Body of pancreas (tissue), 4 donors: ENCODE results near the gene UCK2. TPM values are rescaled to one million over a fixed set of nuclear protein-coding genes. Genes with fewer than 3 reads are reported as not detected.

ENCODE experiments used
- ATAC-seq: fragments of 150-250 bp; one replicate; pipeline ENCODE4 v1.9.1; 2016
- DNase-seq, 4 donors: peaks; one replicate each; pipeline ENCODE4 v3.0.0-alpha.2; 2019
- H3K27ac ChIP-seq, 4 donors: fragments of 200-600 bp; sonication (generic); 1 replicate in 3 of 4; 2 replicates in 1 of 4; pipeline versions ENCODE4 v1.5.1 to v1.6.1; 2016 to 2019; ENCODE audit warnings: mild to moderate bottlenecking in 1 of 4, mixed read lengths in 1 of 4, moderate library complexity in 1 of 4
- H3K27me3 ChIP-seq, 2 donors: fragments of 200-600 bp; sonication (generic); one replicate each; pipeline ENCODE4 v1.6.0; 2016; ENCODE audit warnings: mild to moderate bottlenecking in 1 of 2
- H3K36me3 ChIP-seq, 2 donors: fragments of 200-600 bp; sonication (generic); replicated peaks in 1 of 2; 2 replicates each; pipeline ENCODE4 v1.5.1; 2016; ENCODE audit warnings: low read depth in 2 of 2; ENCODE audit not compliant: insufficient read depth in 1 of 2
- H3K4me1 ChIP-seq: fragments of 200-600 bp; sonication (generic); one replicate; pipeline ENCODE4 v1.6.0; 2016
- H3K4me3 ChIP-seq, 2 donors: fragments of 200-600 bp; sonication (generic); 1 replicate in 1 of 2; 2 replicates in 1 of 2; pipeline ENCODE4 v1.5.1; 2016 to 2019
- H3K9me3 ChIP-seq, 3 donors: fragments of 200-600 bp; sonication (generic); 1 replicate in 2 of 3; 2 replicates in 1 of 3; pipeline ENCODE4 v1.5.1; 2016
- CTCF ChIP-seq, 7 experiments: fragments of 450-650 bp in 4 of 7; fragments of 200-600 bp in 3 of 7; sonication (generic) in 3 of 7; IDR thresholded peaks; one replicate each; pipeline ENCODE4 v1.5.1; 2016 to 2019; ENCODE audit warnings: antibody characterized with exemption in 7 of 7
- POLR2A ChIP-seq, 3 donors: fragments of 450-650 bp; IDR thresholded peaks; one replicate each; pipeline ENCODE4 v1.6.1; 2016; ENCODE audit warnings: antibody characterized with exemption in 3 of 3, mild to moderate bottlenecking in 2 of 3
- WGBS, 2 donors: methylation state at CpG; one replicate each; pipeline ENCODE4 v1.1.5; 2017; 5-methylcytosine and 5-hydroxymethylcytosine counted together
- intact Hi-C: fragments of 100-400 bp; cut with DNase I; formaldehyde crosslinking; loops from one replicate; pipeline ENCODE4 v1.15.1; 2023
- total RNA-seq, 2 donors: library from RNA; depleted of rRNA; stranded (reverse); fragments of >200 nt; gene quantifications; one replicate each; pipeline ENCODE4 v1.1.0, GENCODE V29; 2016

Gene UCK2
- total RNA-seq, 2 donors from 2014 or later: 23.3 to 27.4 TPM

- Histone ChIP-seq H3K4me1 (peaks cover 27% of the 10 kb centered on the region), H3K9me3 (no peaks in the 10 kb centered on the region), H3K4me3 (no peak overlapping the region), H3K36me3 (no peaks in the 10 kb centered on the region), H3K27me3 (no peaks in the 10 kb centered on the region), H3K27ac (no peak overlapping the region)
- intact Hi-C loops: no loop called here
- 87 to 89% methylated on average over 7 of the region's 7 CpGs for WGBS, 2 donors
- DNase-seq (no peak), ATAC-seq (no peak)
- TF ChIP-seq CTCF (IDR thresholded peaks at IDR 0.05) (no peak), POLR2A (IDR thresholded peaks at IDR 0.05) (no peak)
These were observed 50.6 kb downstream of the UCK2 start for GRCh38 chr1:165877940-165878556.

- peaks cover 32% of the 10 kb centered on the region for H3K4me1 ChIP-seq
- H3K27me3 ChIP-seq: no peaks in the 10 kb centered on the region
- 63 to 69% methylated on average over 4 of the region's 4 CpGs for WGBS, 2 donors
- intact Hi-C loops: no loop called here
- no peak overlapping the region for H3K27ac ChIP-seq
- H3K36me3 ChIP-seq: no peaks in the 10 kb centered on the region
- TF ChIP-seq POLR2A (IDR thresholded peaks at IDR 0.05): no peak
- TF ChIP-seq CTCF (IDR thresholded peaks at IDR 0.05): no peak
- DNase-seq (no peak), ATAC-seq (no peak)
- no peaks in the 10 kb centered on the region for H3K9me3 ChIP-seq
- no peak overlapping the region for H3K4me3 ChIP-seq
These were observed 52.5 kb downstream of the UCK2 start for GRCh38 chr1:165879946-165880345.

- Histone ChIP-seq H3K27me3 (no peaks in the 10 kb centered on the region), H3K4me3 (no peak overlapping the region), H3K36me3 (no peaks in the 10 kb centered on the region), H3K9me3 (no peaks in the 10 kb centered on the region), H3K4me1 (peaks cover 30% of the 10 kb centered on the region), H3K27ac (no peak overlapping the region)
- WGBS, 2 donors: 87 to 96% methylated on average over 5 of the region's 5 CpGs
- DNase-seq (no peak), ATAC-seq (no peak)
- TF ChIP-seq POLR2A (IDR thresholded peaks at IDR 0.05): no peak
- no peak for TF ChIP-seq CTCF (IDR thresholded peaks at IDR 0.05)
- intact Hi-C loops: no loop called here
These were observed 53.6 kb downstream of the UCK2 start for GRCh38 chr1:165880993-165881392.

- TF ChIP-seq CTCF (IDR thresholded peaks at IDR 0.05): no peak
- TF ChIP-seq POLR2A (IDR thresholded peaks at IDR 0.05): no peak
- DNase-seq (no peak), ATAC-seq (no peak)
- intact Hi-C loops: no loop called here
- Histone ChIP-seq H3K27me3 (no peaks in the 10 kb centered on the region), H3K4me1 (peaks cover 30% of the 10 kb centered on the region), H3K9me3 (no peaks in the 10 kb centered on the region), H3K4me3 (no peak overlapping the region), H3K36me3 (no peaks in the 10 kb centered on the region), H3K27ac (no peak overlapping the region)
- 76 to 78% methylated on average over 3 of the region's 3 CpGs for WGBS, 2 donors
These were observed 54.9 kb downstream of the UCK2 start for GRCh38 chr1:165882168-165882837.

- ATAC-seq: no peak
- Histone ChIP-seq H3K4me1 (peaks cover 38% of the 10 kb centered on the region), H3K9me3 (no peaks in the 10 kb centered on the region), H3K27ac (no peak overlapping the region), H3K4me3 (no peak overlapping the region), H3K36me3 (no peaks in the 10 kb centered on the region), H3K27me3 (no peaks in the 10 kb centered on the region)
- no peak for TF ChIP-seq POLR2A (IDR thresholded peaks at IDR 0.05)
- TF ChIP-seq CTCF (IDR thresholded peaks at IDR 0.05): no peak
- intact Hi-C loops: no loop called here
- 70 to 71% methylated on average over 5 of the region's 5 CpGs for WGBS, 2 donors
- no peak for DNase-seq
These were observed 55.6 kb downstream of the UCK2 start for GRCh38 chr1:165883056-165883455.
